ENCODE measurements around the gene CTLA4. TPM values are rescaled to one million over a fixed set of nuclear protein-coding genes. Genes with fewer than 3 reads are reported as not detected.
A peak's percentile ranks its signal among the peaks of the same experiment; 100 is the strongest.

The CTLA4 gene
- total and polyA plus RNA-seq, 8 donors, result 1.1 to 2.0 TPM; not detected in 6

- Histone ChIP-seq H3K4me1 (peaks cover 0 to 27% (median 13%) of the 10 kb centered on the region in 4 donors), H3K27me3 (no peaks in the 10 kb centered on the region), H3K4me3 (peak overlapping the region in 2 of 4 donors; percentile 23 to 28), H3K9me3 (no peaks in the 10 kb centered on the region), H3K36me3 (no peaks in the 10 kb centered on the region), H3K27ac (peak overlapping the region in 3 of 5 donors; percentile 20 to 28 (median 26))
- intact Hi-C loops (cut with DNase I; ENCODE audit: low total_unique reads), result no loop called here
- WGBS, 5 donors, result 7 to 20% (median 15%) methylated on average over 8 of the region's 8 CpGs
- peak in 1 of 2 donors; percentile 79 for DNase-seq
- TF ChIP-seq CTCF (IDR thresholded peaks at IDR 0.05) (peak in 5 of 7 experiments; percentile 47 to 79 (median 70)), POLR2AphosphoS5 (IDR thresholded peaks at IDR 0.05) (no peak), EP300 (IDR thresholded peaks at IDR 0.05) (no peak), POLR2A (IDR thresholded peaks at IDR 0.05) (no peak)
These were observed 41.8 kb downstream of the CTLA4 start for GRCh38 chr2:203909261-203909967.

- Histone ChIP-seq H3K36me3 (no peaks in the 10 kb centered on the region), H3K27ac (no peak overlapping the region), H3K4me3 (peak overlapping the region in 1 of 4 donors; percentile 28), H3K4me1 (peaks cover 0 to 29% (median 13%) of the 10 kb centered on the region in 4 donors), H3K9me3 (no peaks in the 10 kb centered on the region), H3K27me3 (no peaks in the 10 kb centered on the region)
- TF ChIP-seq POLR2A (IDR thresholded peaks at IDR 0.05), result no peak
- TF ChIP-seq EP300 (IDR thresholded peaks at IDR 0.05), result no peak
- TF ChIP-seq CTCF (IDR thresholded peaks at IDR 0.05), result no peak
- TF ChIP-seq POLR2AphosphoS5 (IDR thresholded peaks at IDR 0.05), result no peak
- DNase-seq, result no peak
- intact Hi-C loops (cut with DNase I; ENCODE audit: low total_unique reads), result no loop called here
- WGBS, 5 donors, result 28 to 54% (median 38%) methylated on average over 5 of the region's 5 CpGs
These were observed 42.4 kb downstream of the CTLA4 start for GRCh38 chr2:203909974-203910373.

GRCh38 chr2:203913947-203914346, 46.4 kb downstream of the CTLA4 start:
- Histone ChIP-seq H3K27me3 (no peaks in the 10 kb centered on the region), H3K27ac (no peak overlapping the region), H3K36me3 (no peaks in the 10 kb centered on the region), H3K4me1 (peaks cover 0 to 21% (median 11%) of the 10 kb centered on the region in 4 donors), H3K4me3 (no peak overlapping the region), H3K9me3 (no peaks in the 10 kb centered on the region)
- no peak for DNase-seq
- intact Hi-C loops (cut with DNase I; ENCODE audit: low total_unique reads), result no loop called here
- no peak for TF ChIP-seq POLR2AphosphoS5 (IDR thresholded peaks at IDR 0.05)
- TF ChIP-seq CTCF (IDR thresholded peaks at IDR 0.05), result no peak
- no peak for TF ChIP-seq POLR2A (IDR thresholded peaks at IDR 0.05)
- no peak for TF ChIP-seq EP300 (IDR thresholded peaks at IDR 0.05)
- WGBS, 5 donors, result 66 to 73% (median 69%) methylated on average over 8 of the region's 8 CpGs

GRCh38 chr2:203914546-203915182, 47.1 kb downstream of the CTLA4 start:
- DNase-seq, result no peak
- TF ChIP-seq CTCF (IDR thresholded peaks at IDR 0.05) (no peak), POLR2AphosphoS5 (IDR thresholded peaks at IDR 0.05) (no peak), EP300 (IDR thresholded peaks at IDR 0.05) (no peak), POLR2A (IDR thresholded peaks at IDR 0.05) (no peak)
- WGBS, 5 donors, result 47 to 62% (median 55%) methylated on average over 8 of the region's 8 CpGs
- Histone ChIP-seq H3K4me3 (no peak overlapping the region), H3K9me3 (no peaks in the 10 kb centered on the region), H3K4me1 (peaks cover 0 to 18% (median 7%) of the 10 kb centered on the region in 4 donors), H3K27ac (no peak overlapping the region), H3K27me3 (no peaks in the 10 kb centered on the region), H3K36me3 (no peaks in the 10 kb centered on the region)
- intact Hi-C loops (cut with DNase I; ENCODE audit: low total_unique reads), result no loop called here
